Measurements from ENCODE around the gene PTPRD.

The PTPRD gene

GRCh38 chr9:9754186-9754585, 858.6 kb downstream of the PTPRD start:
- TF ChIP-seq POLR2A (IDR thresholded peaks at IDR 0.05; ENCODE audit: low read depth, low read length) (no peak), TAF1 (IDR thresholded peaks at IDR 0.05; ENCODE audit: borderline replicate concordance, low read depth, low read length) (no peak), POLR2AphosphoS5 (IDR thresholded peaks at IDR 0.05; ENCODE audit: low read depth, low read length) (no peak)
- DNase-seq (ENCODE audit: insufficient read length) (no peak), FAIRE-seq (no peak)

GRCh38 chr9:9753266-9753665, 859.5 kb downstream of the PTPRD start:
- no peak for DNase-seq (ENCODE audit: insufficient read length)

GRCh38 chr9:9752722-9753121, 860.1 kb downstream of the PTPRD start:
- TF ChIP-seq TAF1 (IDR thresholded peaks at IDR 0.05; ENCODE audit: borderline replicate concordance, low read depth, low read length) (no peak), POLR2AphosphoS5 (IDR thresholded peaks at IDR 0.05; ENCODE audit: low read depth, low read length) (no peak), POLR2A (IDR thresholded peaks at IDR 0.05; ENCODE audit: low read depth, low read length) (no peak)
- no peak for DNase-seq (ENCODE audit: insufficient read length)
- FAIRE-seq = no peak

More at GRCh38 chr9:9753266-9753665, 859.5 kb downstream of the PTPRD start:
- FAIRE-seq = no peak
- TF ChIP-seq POLR2AphosphoS5 (IDR thresholded peaks at IDR 0.05; ENCODE audit: low read depth, low read length) (no peak), TAF1 (IDR thresholded peaks at IDR 0.05; ENCODE audit: borderline replicate concordance, low read depth, low read length) (no peak), POLR2A (IDR thresholded peaks at IDR 0.05; ENCODE audit: low read depth, low read length) (no peak)

GRCh38 chr9:9751996-9752395, 860.8 kb downstream of the PTPRD start:
- no peak for FAIRE-seq

GRCh38 chr9:9750719-9751118, 862.1 kb downstream of the PTPRD start:
- DNase-seq (ENCODE audit: insufficient read length) (no peak), FAIRE-seq (no peak)
- TF ChIP-seq POLR2AphosphoS5 (IDR thresholded peaks at IDR 0.05; ENCODE audit: low read depth, low read length) (no peak), TAF1 (IDR thresholded peaks at IDR 0.05; ENCODE audit: borderline replicate concordance, low read depth, low read length) (no peak), POLR2A (IDR thresholded peaks at IDR 0.05; ENCODE audit: low read depth, low read length) (no peak)

More at GRCh38 chr9:9751996-9752395, 860.8 kb downstream of the PTPRD start:
- DNase-seq (ENCODE audit: insufficient read length) = no peak
- TF ChIP-seq POLR2AphosphoS5 (IDR thresholded peaks at IDR 0.05; ENCODE audit: low read depth, low read length) (no peak), TAF1 (IDR thresholded peaks at IDR 0.05; ENCODE audit: borderline replicate concordance, low read depth, low read length) (no peak), POLR2A (IDR thresholded peaks at IDR 0.05; ENCODE audit: low read depth, low read length) (no peak)

- FAIRE-seq (no peak), DNase-seq (ENCODE audit: insufficient read length) (no peak)
- no peak for TF ChIP-seq POLR2A (IDR thresholded peaks at IDR 0.05; ENCODE audit: low read depth, low read length)
- TF ChIP-seq POLR2AphosphoS5 (IDR thresholded peaks at IDR 0.05; ENCODE audit: low read depth, low read length) = no peak
- TF ChIP-seq TAF1 (IDR thresholded peaks at IDR 0.05; ENCODE audit: borderline replicate concordance, low read depth, low read length) = no peak
These were observed 863.2 kb downstream of the PTPRD start for GRCh38 chr9:9749591-9749990.

- DNase-seq (ENCODE audit: insufficient read length) (no peak), FAIRE-seq (no peak)
- TF ChIP-seq TAF1 (IDR thresholded peaks at IDR 0.05; ENCODE audit: borderline replicate concordance, low read depth, low read length) (no peak), POLR2A (IDR thresholded peaks at IDR 0.05; ENCODE audit: low read depth, low read length) (no peak), POLR2AphosphoS5 (IDR thresholded peaks at IDR 0.05; ENCODE audit: low read depth, low read length) (no peak)
These were observed 865.0 kb downstream of the PTPRD start for GRCh38 chr9:9747787-9748186.

GRCh38 chr9:9746826-9747225, 866.0 kb downstream of the PTPRD start:
- no peak for TF ChIP-seq TAF1 (IDR thresholded peaks at IDR 0.05; ENCODE audit: borderline replicate concordance, low read depth, low read length)
- FAIRE-seq = no peak
- DNase-seq (ENCODE audit: insufficient read length) = no peak

GRCh38 chr9:9743822-9744221, 869.0 kb downstream of the PTPRD start:
- TF ChIP-seq POLR2AphosphoS5 (IDR thresholded peaks at IDR 0.05; ENCODE audit: low read depth, low read length) = no peak
- TF ChIP-seq TAF1 (IDR thresholded peaks at IDR 0.05; ENCODE audit: borderline replicate concordance, low read depth, low read length) = no peak
- TF ChIP-seq POLR2A (IDR thresholded peaks at IDR 0.05; ENCODE audit: low read depth, low read length) = no peak
- DNase-seq (ENCODE audit: insufficient read length) (no peak), FAIRE-seq (no peak)

GRCh38 chr9:9730174-9730573, 882.6 kb downstream of the PTPRD start:
- no peak for FAIRE-seq
- no peak for TF ChIP-seq TAF1 (IDR thresholded peaks at IDR 0.05; ENCODE audit: borderline replicate concordance, low read depth, low read length)
- TF ChIP-seq POLR2AphosphoS5 (IDR thresholded peaks at IDR 0.05; ENCODE audit: low read depth, low read length) = no peak
- no peak for TF ChIP-seq POLR2A (IDR thresholded peaks at IDR 0.05; ENCODE audit: low read depth, low read length)

GRCh38 chr9:9729082-9729481, 883.7 kb downstream of the PTPRD start:
- TF ChIP-seq POLR2A (IDR thresholded peaks at IDR 0.05; ENCODE audit: low read depth, low read length) (no peak), POLR2AphosphoS5 (IDR thresholded peaks at IDR 0.05; ENCODE audit: low read depth, low read length) (no peak), TAF1 (IDR thresholded peaks at IDR 0.05; ENCODE audit: borderline replicate concordance, low read depth, low read length) (no peak)
- FAIRE-seq = no peak
- DNase-seq (ENCODE audit: insufficient read length) = no peak

More at GRCh38 chr9:9730174-9730573, 882.6 kb downstream of the PTPRD start:
- DNase-seq (ENCODE audit: insufficient read length) = no peak

- FAIRE-seq = no peak
- no peak for TF ChIP-seq POLR2A (IDR thresholded peaks at IDR 0.05; ENCODE audit: low read depth, low read length)
- no peak for TF ChIP-seq TAF1 (IDR thresholded peaks at IDR 0.05; ENCODE audit: borderline replicate concordance, low read depth, low read length)
- no peak for TF ChIP-seq POLR2AphosphoS5 (IDR thresholded peaks at IDR 0.05; ENCODE audit: low read depth, low read length)
- DNase-seq (ENCODE audit: insufficient read length) = no peak
These were observed 893.3 kb downstream of the PTPRD start for GRCh38 chr9:9719373-9720112.

All from GM12892 (cell line).